ENCODE data around the gene DRD4.

DNA sequence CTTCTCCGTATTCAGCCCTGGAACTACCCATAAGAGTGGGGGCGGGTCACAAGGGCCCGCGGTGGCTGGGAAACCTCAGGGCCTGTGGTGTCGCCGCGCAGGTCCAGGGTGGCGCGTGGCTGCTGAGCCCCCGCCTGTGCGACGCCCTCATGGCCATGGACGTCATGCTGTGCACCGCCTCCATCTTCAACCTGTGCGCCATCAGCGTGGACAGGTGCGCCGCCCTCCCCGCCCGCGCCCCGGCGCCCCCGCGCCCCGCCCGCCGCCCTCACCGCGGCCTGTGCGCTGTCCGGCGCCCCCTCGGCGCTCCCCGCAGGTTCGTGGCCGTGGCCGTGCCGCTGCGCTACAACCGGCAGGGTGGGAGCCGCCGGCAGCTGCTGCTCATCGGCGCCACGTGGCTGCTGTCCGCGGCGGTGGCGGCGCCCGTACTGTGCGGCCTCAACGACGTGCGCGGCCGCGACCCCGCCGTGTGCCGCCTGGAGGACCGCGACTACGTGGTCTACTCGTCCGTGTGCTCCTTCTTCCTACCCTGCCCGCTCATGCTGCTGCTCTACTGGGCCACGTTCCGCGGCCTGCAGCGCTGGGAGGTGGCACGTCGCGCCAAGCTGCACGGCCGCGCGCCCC lies 2.4 kb downstream of the DRD4 start:
- TF ChIP-seq FOXA1 (IDR thresholded peaks at IDR 0.05): no peak
- no peak for TF ChIP-seq HDGF (IDR thresholded peaks at IDR 0.05; ENCODE audit: borderline replicate concordance)
- TF ChIP-seq BHLHE40 (IDR thresholded peaks at IDR 0.05; ENCODE audit: borderline replicate concordance): no peak
- TF ChIP-seq SP1 (IDR thresholded peaks at IDR 0.05): no peak
- TF ChIP-seq ARNT (IDR thresholded peaks at IDR 0.05): no peak
- TF ChIP-seq, protein P1, sequence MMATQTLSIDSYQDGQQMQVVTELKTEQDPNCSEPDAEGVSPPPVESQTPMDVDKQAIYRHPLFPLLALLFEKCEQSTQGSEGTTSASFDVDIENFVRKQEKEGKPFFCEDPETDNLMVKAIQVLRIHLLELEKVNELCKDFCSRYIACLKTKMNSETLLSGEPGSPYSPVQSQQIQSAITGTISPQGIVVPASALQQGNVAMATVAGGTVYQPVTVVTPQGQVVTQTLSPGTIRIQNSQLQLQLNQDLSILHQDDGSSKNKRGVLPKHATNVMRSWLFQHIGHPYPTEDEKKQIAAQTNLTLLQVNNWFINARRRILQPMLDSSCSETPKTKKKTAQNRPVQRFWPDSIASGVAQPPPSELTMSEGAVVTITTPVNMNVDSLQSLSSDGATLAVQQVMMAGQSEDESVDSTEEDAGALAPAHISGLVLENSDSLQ (IDR thresholded peaks at IDR 0.05): no peak
- no peak for TF ChIP-seq FOXK2 (IDR thresholded peaks at IDR 0.05)
- no peak for TF ChIP-seq FOXM1 (IDR thresholded peaks at IDR 0.05; ENCODE audit: borderline replicate concordance)
- TF ChIP-seq TARDBP (IDR thresholded peaks at IDR 0.05): no peak
- TF ChIP-seq NFRKB (IDR thresholded peaks at IDR 0.05): no peak
- TF ChIP-seq ELF4 (IDR thresholded peaks at IDR 0.05): no peak
- TF ChIP-seq SUZ12 (IDR thresholded peaks at IDR 0.05): no peak
